Measurements from ENCODE around the gene SLC38A8. TPM values are rescaled to one million over a fixed set of nuclear protein-coding genes. Genes with fewer than 3 reads are reported as not detected.

SLC38A8 gene
- total RNA-seq, 2 donors from 2014 or later, result not detected

DNA sequence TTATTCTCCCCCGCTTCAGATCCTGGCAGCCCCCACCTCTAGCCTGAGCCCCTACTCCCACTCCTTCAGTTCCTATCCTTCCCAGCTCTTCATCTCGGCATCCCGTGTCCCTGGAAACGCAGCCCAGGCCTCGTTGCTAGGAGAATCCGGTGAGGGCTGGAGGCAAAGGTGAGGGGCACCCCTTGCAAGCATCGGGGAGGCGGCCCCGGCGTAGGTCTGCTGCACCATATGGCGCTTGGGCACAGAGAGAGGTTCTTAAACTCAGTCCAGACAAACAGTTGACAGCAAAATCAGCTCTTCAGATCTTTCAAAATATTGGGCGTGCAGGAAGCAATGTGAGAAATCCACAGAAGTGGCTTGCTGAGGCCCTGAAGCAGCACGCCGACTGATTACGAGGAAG lies 15.0 kb downstream of the SLC38A8 start:
- no peak overlapping the region for H3K27ac Mint-ChIP-seq
- no peak for ATAC-seq

DNA sequence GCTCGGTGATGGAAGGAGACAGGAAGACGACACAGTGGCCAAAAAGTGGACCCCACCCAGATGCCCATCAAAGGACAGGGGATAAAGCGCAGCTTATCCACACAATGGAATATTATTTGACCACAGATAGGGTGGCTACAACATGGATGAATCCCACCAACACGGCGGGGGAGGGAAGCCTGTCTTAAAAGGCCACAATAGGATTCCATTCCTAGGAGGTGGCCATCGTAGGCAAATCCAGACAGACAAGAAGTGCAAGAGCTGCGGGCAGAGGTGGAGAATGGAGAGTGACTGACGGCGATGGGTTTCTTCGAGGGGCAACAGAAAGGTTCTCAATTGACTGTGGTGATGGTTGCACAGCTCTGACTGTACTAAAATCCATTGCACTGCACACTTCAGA lies 16.0 kb downstream of the SLC38A8 start:
- no peak for ATAC-seq
- peaks cover 1 to 4% of the 10 kb centered on the region in 2 donors for H3K9me3 Mint-ChIP-seq
- peaks cover 2 to 3% of the 10 kb centered on the region in 2 donors for H3K36me3 Mint-ChIP-seq
- DNase-seq (ENCODE audit: low spot score in 2 of 2), result no peak
- no peak overlapping the region for H3K27ac Mint-ChIP-seq

More for the DNA sequence above, 15.0 kb downstream of the SLC38A8 start:
- H3K36me3 Mint-ChIP-seq, result no peaks in the 10 kb centered on the region
- no peaks in the 10 kb centered on the region for H3K9me3 Mint-ChIP-seq
- DNase-seq (ENCODE audit: low spot score in 2 of 2), result no peak

DNA sequence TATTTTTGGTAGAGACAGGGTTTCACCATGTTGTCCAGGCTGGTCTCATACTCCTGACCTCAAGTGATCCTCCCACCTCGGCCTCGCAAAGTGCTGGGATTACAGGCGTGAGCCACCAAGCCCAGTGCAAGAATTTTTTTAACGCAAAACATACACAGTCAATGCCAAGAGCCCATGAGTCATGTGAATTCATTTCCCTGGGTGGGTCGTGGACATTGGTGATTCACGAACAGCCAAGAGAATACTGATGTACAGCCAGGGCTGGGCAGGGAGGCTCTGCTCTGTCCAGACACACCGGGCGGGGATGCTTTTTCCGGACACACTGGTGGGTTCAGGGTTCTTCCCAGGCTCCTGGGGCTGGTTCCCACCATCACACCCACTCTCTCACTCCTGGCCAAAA lies 17.7 kb downstream of the SLC38A8 start:
- Mint-ChIP-seq H3K9me3 (peaks cover 5 to 11% of the 10 kb centered on the region in 2 donors), H3K27ac (no peak overlapping the region), H3K36me3 (peaks cover 7 to 8% of the 10 kb centered on the region in 2 donors)
- ATAC-seq (no peak), DNase-seq (ENCODE audit: low spot score in 2 of 2) (no peak)

DNA sequence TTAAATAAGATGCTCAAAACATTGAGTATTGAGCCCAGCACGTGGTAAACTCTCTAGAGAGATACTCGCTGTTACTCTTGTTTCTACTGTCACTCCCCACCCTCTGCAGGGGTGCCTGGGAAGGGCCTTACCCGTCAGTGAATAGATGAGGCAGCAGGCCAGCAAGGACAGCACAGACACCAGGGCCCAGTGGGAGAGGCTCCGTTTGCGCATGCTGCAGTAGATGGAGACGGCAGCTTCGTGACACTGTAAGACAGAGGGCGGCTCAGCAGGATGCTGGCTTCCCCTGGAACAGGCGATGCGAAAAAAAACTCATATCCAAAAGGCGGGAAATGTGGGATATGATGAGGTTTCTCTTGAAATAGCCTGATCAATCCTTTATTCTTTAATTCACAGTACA lies 20.0 kb downstream of the SLC38A8 start:
- H3K36me3 Mint-ChIP-seq, result peaks cover 7 to 14% of the 10 kb centered on the region in 2 donors
- DNase-seq (ENCODE audit: low spot score in 2 of 2), result no peak
- H3K27ac Mint-ChIP-seq, result no peak overlapping the region
- no peak for ATAC-seq
- peaks cover 5 to 21% of the 10 kb centered on the region in 2 donors for H3K9me3 Mint-ChIP-seq

DNA sequence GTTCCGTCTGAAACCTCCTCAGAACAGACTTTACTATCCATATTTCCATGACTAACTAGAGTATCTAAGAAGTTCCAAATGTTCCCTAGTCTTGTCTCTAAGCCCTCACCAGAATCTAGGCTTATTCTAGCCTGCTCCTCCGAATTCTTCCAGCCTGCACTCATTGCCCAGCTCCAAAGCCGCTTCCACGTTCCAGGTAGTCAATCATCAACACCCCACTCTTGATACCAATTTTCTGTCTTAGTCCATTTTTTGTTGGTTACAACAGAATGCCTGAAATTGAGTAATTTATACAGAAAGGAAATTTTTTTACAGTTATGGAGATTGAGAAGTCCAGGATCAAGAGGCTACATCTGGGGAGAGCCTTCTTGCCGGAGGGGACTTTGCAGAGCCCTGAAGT lies 21.1 kb downstream of the SLC38A8 start:
- Mint-ChIP-seq H3K9me3 (peaks cover 5 to 21% of the 10 kb centered on the region in 2 donors), H3K27ac (no peak overlapping the region), H3K36me3 (peaks cover 7 to 14% of the 10 kb centered on the region in 2 donors)
- ATAC-seq (no peak), DNase-seq (ENCODE audit: low spot score in 2 of 2) (no peak)

DNA sequence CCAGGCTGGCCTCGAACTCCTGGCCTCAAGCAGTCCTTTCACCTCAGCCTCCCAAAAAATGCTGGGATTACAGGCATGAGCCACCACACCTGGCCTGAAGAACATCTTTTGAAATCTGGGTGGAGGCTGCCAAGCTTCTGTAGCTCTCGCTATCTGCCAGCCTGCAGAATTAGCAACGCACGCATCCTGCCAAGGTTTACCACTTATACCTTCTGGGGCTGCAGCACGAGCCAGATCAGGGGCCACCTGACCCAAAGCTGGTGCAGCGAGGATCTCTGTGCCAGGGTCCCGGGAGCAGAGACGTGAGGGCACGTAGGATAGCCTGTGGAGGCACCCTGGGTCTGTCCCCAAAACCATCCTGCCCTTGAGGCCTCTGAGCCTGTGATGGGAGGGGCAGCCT lies 22.2 kb downstream of the SLC38A8 start:
- Mint-ChIP-seq H3K27ac (no peak overlapping the region), H3K9me3 (peaks cover 5 to 21% of the 10 kb centered on the region in 2 donors), H3K36me3 (peaks cover 7 to 14% of the 10 kb centered on the region in 2 donors)
- ATAC-seq (no peak), DNase-seq (ENCODE audit: low spot score in 2 of 2) (no peak)

DNA sequence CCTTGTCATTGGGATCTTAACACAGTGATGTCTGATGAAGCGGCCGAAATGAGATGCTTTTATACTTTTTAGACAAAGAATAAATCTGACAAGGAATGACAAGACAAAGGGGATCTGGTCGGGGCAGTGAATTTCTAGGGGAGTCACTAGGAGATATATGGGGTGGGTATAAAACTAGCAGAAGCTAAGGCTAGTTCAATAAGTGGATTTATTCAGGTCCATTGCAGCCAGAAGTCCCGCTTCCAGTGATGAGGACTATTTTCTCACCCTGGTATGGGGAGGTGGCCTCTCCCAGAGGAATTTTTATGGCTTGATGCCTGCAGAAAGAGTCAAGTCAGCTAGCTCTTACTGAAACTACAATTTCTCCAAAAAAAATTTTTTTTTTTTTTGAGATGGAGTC lies 23.9 kb downstream of the SLC38A8 start:
- ATAC-seq, result no peak
- no peak overlapping the region for H3K27ac Mint-ChIP-seq
- H3K36me3 Mint-ChIP-seq, result peaks cover 7 to 14% of the 10 kb centered on the region in 2 donors
- no peak for DNase-seq (ENCODE audit: low spot score in 2 of 2)
- H3K9me3 Mint-ChIP-seq, result peaks cover 9 to 21% of the 10 kb centered on the region in 2 donors

DNA sequence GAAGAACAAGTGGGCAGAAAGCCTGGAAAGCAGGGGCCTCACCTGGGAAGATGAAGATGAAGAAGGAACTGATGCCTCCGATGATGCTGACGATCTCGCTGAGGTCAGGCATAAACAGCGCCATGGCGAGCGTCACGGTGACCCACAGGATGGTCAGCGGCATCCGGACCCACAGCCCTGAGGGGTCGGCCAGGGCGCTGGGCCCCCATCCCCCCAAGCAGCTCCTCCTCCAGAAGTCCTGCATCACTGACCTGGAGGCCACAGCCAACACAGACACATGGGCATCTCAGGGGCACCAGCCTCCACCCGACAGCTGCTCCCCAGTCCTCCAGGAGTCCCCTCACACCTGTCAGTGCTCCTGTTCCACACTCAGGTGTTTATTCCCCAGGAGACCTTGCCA lies 26.1 kb downstream of the SLC38A8 start:
- Mint-ChIP-seq H3K9me3 (peaks cover 6 to 15% of the 10 kb centered on the region in 2 donors), H3K36me3 (peaks cover 3 to 9% of the 10 kb centered on the region in 2 donors), H3K27ac (no peak overlapping the region)
- DNase-seq (ENCODE audit: low spot score in 2 of 2) (no peak), ATAC-seq (no peak)

DNA sequence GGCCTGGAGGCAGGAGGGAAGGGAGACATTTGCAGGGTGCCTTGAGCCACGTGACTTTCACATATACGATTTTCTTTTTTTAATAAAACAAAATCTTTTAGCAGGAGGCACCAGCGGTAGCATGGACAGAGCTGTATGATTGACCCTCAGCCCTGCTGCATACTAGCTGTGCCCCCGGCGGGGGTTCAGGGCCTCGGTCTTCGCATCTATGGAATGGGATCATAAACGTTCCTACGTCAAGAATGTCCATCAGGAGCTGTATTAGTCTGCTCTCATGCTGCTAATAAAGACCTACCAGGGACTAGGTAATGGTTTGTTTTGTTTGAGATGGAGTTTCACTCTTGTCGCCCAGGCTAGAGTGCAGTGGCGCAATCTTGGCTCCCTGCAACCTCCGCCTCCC lies 27.2 kb downstream of the SLC38A8 start:
- DNase-seq (ENCODE audit: low spot score in 2 of 2) (no peak), ATAC-seq (no peak)
- Mint-ChIP-seq H3K36me3 (peaks cover 0 to 6% of the 10 kb centered on the region in 2 donors), H3K9me3 (peaks cover 4 to 9% of the 10 kb centered on the region in 2 donors), H3K27ac (no peak overlapping the region)

DNA sequence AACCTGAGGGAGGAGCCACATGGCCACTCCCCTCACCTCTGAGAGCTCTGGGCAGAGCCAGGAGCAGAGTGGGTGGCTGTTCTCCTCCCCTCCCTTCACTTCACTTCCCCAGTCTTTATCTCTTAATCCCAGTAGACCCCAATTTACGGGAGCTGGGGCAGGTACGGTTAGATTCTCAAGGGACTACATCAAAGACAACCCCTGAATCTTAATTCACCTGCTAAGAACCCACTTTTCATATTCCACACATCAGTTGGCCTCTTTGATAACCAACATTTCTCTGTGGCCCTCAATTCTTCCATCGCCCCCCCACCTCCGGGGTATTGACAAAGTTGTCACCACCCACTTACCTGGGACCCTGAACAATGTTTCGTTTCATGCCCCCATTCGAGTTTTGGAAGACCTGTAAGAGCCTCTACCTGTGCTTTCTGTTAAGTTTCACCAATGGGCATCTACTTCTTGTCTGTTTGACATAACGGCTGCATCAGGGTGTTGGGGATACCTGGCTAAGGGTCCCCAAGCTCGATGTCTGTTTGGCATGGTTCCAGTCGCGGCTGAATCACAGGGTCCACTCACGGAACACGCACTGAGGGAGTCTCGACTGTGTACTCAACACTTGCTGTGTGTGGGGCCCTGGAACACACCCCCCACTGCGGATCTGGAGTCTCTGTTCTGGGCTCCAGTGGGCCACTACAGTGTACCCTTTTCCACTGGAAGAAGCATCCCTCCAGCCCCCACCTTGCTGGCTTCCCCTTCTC lies 27.8 kb downstream of the SLC38A8 start:
- H3K36me3 Mint-ChIP-seq, result peaks cover 0 to 6% of the 10 kb centered on the region in 2 donors
- peak overlapping the region in 1 of 2 donors; percentile 55 for H3K27ac Mint-ChIP-seq
- DNase-seq (ENCODE audit: low spot score in 2 of 2) (no peak), ATAC-seq (no peak)
- H3K9me3 Mint-ChIP-seq, result peaks cover 4 to 9% of the 10 kb centered on the region in 2 donors

DNA sequence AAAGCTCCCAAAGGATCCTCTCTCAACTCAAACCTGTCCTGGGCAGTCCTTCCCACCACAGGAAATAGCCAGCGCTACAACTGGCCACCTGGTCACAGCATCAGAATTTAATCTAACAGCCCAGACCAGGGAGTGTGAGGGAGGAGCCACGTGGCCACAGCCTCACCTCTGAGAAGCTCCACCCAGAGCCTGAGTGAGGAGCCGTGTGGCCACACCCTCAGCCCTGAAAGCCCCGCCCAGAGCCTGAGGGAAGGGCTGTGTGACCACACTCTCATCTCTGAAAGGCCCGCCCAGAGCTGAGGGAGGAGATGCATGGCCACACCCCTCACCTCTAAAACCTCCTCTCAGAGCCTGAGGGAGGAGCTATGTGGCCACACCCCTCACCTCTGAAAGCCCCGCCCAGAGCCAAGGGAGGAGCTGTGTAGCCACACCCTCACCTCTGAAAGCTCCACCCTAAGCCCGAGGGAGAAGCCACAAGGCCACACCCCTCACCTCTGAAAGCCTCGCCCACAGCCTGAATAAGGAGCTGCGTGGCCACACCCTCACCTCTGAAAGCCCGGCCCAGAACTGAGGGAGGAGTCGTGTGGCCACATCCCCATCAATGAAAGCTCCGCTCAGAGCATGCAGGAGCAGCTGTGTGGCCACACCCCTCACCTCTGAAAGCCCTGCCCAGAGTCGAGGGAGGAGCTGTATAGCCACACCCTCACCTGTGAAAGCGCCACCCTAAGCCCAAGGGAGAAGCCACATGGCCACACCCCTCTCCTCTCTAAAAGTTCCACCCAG lies 28.6 kb downstream of the SLC38A8 start:
- H3K36me3 Mint-ChIP-seq, result no peaks in the 10 kb centered on the region
- peaks cover 4% of the 10 kb centered on the region in 2 donors for H3K9me3 Mint-ChIP-seq
- peak overlapping the region in 1 of 2 donors; percentile 55 for H3K27ac Mint-ChIP-seq
- DNase-seq (ENCODE audit: low spot score in 2 of 2) (peak; percentile 71 to 79), ATAC-seq (peak; percentile 85 to 89)

DNA sequence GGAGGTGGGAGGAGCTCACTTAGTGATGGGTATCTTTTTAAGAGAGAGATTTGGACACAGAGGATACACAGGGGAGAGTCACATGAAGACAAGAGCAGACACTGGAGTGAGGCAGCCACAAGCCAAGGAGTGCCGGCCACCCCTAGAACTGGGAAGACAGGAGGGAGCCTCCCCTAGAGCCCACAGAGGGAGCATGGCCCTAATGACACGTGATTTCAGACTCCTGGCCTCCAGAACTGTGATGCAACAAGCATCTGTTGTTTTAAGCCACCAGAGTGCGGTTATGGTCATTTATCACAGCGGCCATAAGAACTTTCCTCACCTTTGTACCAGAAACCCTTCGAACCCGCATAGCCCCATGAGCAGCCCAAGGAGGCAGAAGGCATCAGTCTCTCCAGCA lies 33.3 kb downstream of the SLC38A8 start:
- Mint-ChIP-seq H3K36me3 (no peaks in the 10 kb centered on the region), H3K9me3 (no peaks in the 10 kb centered on the region), H3K27ac (no peak overlapping the region)
- ATAC-seq (no peak), DNase-seq (ENCODE audit: low spot score in 2 of 2) (no peak)

DNA sequence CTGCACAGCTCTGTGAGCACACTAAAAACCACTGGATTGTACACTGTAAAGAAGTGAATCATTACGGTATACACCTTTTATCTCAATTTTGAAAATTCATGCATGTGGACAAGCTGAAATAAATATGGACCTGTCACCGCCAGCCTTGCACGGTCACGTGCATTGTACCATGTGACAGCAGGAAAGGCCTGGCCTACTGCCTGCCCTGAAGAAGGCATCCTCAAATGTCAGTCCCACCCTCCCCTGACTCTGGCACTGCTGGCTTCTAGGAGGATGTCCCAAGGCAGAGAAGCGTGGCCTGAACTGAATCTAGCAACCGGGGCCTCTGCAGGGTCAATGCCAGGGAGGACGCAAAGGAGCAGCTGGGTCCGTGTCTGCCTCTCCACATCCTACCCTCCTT lies 34.6 kb downstream of the SLC38A8 start:
- no peak for ATAC-seq
- DNase-seq (ENCODE audit: low spot score in 2 of 2), result no peak
- Mint-ChIP-seq H3K27ac (no peak overlapping the region), H3K36me3 (no peaks in the 10 kb centered on the region), H3K9me3 (no peaks in the 10 kb centered on the region)

DNA sequence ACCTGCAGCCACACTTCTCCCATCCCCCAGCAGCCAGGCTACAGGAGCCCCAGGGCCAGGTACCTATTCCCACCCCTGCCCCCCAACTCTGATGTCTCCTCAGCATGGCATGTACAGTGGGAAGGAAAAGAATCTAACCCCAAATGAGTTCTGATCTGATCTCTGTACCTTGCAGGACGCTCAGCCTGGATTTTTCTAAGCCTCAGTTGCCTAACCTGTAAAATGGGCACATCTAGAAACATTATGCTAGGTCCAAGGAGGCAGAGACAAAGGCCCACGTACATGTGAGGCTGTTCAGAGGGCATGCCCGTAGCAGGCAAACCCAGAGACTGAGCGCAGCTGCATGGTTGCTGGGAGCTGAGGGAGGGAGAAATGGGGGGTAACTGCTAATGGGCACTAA lies 35.1 kb downstream of the SLC38A8 start:
- Mint-ChIP-seq H3K27ac (no peak overlapping the region), H3K9me3 (no peaks in the 10 kb centered on the region), H3K36me3 (no peaks in the 10 kb centered on the region)
- ATAC-seq (no peak), DNase-seq (ENCODE audit: low spot score in 2 of 2) (no peak)

DNA sequence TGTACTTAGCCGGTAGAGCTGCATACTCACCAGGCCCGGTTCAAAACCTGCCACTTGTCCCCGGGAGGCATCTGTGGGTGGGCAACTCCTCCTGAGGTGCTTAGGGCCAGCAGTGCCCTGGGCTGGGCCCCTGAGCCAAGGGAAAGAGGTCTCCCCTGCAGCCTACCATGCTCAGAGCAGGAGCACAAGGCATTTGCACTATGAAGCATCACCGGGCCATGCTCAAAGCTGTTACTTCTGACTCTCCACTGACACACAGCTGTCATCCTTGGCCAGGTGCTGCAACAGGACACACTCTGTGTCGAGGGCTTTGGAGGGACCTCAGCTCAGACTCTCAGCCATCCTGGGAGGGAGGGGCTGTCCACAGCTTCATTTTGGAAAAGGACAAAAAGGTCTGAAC lies 37.2 kb downstream of the SLC38A8 start:
- DNase-seq (ENCODE audit: low spot score in 2 of 2), result no peak
- no peak for ATAC-seq
- Mint-ChIP-seq H3K27ac (no peak overlapping the region), H3K9me3 (no peaks in the 10 kb centered on the region), H3K36me3 (no peaks in the 10 kb centered on the region)

DNA sequence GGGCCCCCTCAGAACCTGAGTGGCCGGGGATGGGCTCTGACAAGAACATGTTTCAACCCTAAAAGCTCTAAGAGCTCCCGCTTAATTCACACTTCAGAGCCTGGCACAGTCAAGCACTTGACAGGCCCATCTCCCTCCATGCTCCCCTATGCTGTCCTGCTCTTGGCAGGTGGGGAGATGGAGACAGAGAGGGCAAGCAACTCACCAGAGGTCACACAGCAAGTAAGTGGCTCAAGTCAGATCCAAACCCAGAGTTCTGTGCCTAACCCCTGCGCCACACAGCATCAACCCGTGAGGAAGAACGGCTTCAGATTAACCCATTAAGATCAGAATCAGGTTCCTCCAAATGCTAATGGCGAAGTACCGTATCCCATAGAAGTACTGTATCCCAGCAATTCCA lies 38.2 kb downstream of the SLC38A8 start:
- H3K9me3 Mint-ChIP-seq, result no peaks in the 10 kb centered on the region
- no peak for ATAC-seq
- no peak overlapping the region for H3K27ac Mint-ChIP-seq
- no peak for DNase-seq (ENCODE audit: low spot score in 2 of 2)
- no peaks in the 10 kb centered on the region for H3K36me3 Mint-ChIP-seq

DNA sequence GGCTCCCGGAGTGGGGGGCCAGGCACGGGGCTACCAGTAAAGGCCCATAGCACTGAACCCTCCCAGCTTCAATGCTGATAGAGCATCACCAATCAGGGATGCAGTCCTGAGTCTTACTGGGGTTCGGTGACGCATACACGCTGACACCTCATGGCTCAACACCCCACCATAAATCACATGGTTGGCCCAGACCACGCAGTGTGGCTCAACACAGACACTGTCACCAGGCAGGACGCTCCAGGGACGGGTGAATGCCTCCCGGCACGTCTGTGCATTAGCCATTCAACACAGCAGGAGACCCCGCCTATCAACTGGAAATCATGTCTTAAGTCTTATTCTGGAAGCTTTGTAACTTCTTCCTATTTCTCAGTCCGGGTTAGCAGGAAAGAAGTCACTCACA lies 39.6 kb downstream of the SLC38A8 start:
- H3K36me3 Mint-ChIP-seq, result no peaks in the 10 kb centered on the region
- ATAC-seq (no peak), DNase-seq (ENCODE audit: low spot score in 2 of 2) (no peak)
- H3K27ac Mint-ChIP-seq, result no peak overlapping the region
- H3K9me3 Mint-ChIP-seq, result no peaks in the 10 kb centered on the region

DNA sequence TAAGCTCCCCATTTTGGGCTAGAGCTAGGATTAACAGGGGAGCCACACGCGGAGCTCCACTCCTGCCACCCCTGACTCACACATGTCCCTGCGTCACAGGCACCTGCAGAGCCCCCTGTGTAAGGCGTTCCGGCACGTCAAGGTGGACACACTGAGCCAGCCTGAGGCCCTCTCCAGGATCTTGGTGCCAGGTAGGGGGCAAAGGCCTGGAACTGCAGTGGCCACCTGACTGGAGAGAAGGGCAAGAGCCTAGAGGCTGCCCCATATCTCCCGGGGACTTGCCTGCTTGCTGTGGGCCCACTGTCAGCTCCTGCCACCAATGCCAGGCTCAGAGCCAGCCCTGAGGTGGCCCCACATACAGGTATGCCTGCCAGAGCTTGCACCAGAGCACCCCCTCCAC lies 40.9 kb downstream of the SLC38A8 start:
- DNase-seq (ENCODE audit: low spot score in 2 of 2) (no peak), ATAC-seq (no peak)
- Mint-ChIP-seq H3K9me3 (no peaks in the 10 kb centered on the region), H3K27ac (no peak overlapping the region), H3K36me3 (no peaks in the 10 kb centered on the region)

Measured in activated naive CD4-positive, alpha-beta T cell treated with anti-CD3 and anti-CD28 coated beads, Interleukin-2, amount 50 U/mL, for 72 hours (primary cell).